HG02678 (cell line): ENCODE measurements around the gene PMEPA1.
A peak's percentile ranks its signal among the peaks of the same experiment; 100 is the strongest.

Source experiments
- ATAC-seq: cut with Tn5 transposase; IDR thresholded peaks from one replicate; pipeline ENCODE4 v1.9.1; 2021; ENCODE audit warnings: mild to moderate bottlenecking, moderate library complexity; ENCODE audit not compliant: unreplicated experiment

Gene PMEPA1

GRCh38 chr20:57663681-57664451 lies 45.9 kb downstream of the PMEPA1 start:
- ATAC-seq = no peak

- no peak for ATAC-seq
These were observed 46.6 kb downstream of the PMEPA1 start for GRCh38 chr20:57663241-57663640.

- ATAC-seq = no peak
These were observed 47.2 kb downstream of the PMEPA1 start for GRCh38 chr20:57662456-57663240.

- ATAC-seq = no peak
These were observed 47.9 kb downstream of the PMEPA1 start for GRCh38 chr20:57661746-57662455.

GRCh38 chr20:57660922-57661745 lies 48.7 kb downstream of the PMEPA1 start:
- ATAC-seq = no peak

- no peak for ATAC-seq
These were observed 49.5 kb downstream of the PMEPA1 start for GRCh38 chr20:57660181-57660921.

- no peak for ATAC-seq
These were observed 50.2 kb downstream of the PMEPA1 start for GRCh38 chr20:57659517-57660180.

- no peak for ATAC-seq
These were observed 50.8 kb downstream of the PMEPA1 start for GRCh38 chr20:57658833-57659516.

GRCh38 chr20:57658447-57658832 lies 51.4 kb downstream of the PMEPA1 start:
- ATAC-seq = no peak

- no peak for ATAC-seq
These were observed 52.0 kb downstream of the PMEPA1 start for GRCh38 chr20:57657535-57658446.

GRCh38 chr20:57656821-57657534 lies 52.8 kb downstream of the PMEPA1 start:
- ATAC-seq = no peak

GRCh38 chr20:57656252-57656820 lies 53.5 kb downstream of the PMEPA1 start:
- no peak for ATAC-seq

GRCh38 chr20:57655809-57656155 lies 54.0 kb downstream of the PMEPA1 start:
- no peak for ATAC-seq

- ATAC-seq = no peak
These were observed 54.6 kb downstream of the PMEPA1 start for GRCh38 chr20:57654998-57655808.

GRCh38 chr20:57654363-57654997 lies 55.3 kb downstream of the PMEPA1 start:
- peak; percentile 54 for ATAC-seq

GRCh38 chr20:57653910-57654309 lies 55.9 kb downstream of the PMEPA1 start:
- ATAC-seq = no peak
